ENCODE data around the gene DPYSL4.

Gene DPYSL4

GRCh38 chr10:132206377-132206745 is 19.6 kb downstream of the DPYSL4 start:
- DNase-seq (ENCODE audit: extremely low read depth, low read depth) = no peak
- TF ChIP-seq CTCF (IDR thresholded peaks at IDR 0.05; ENCODE audit: low read depth, low read length, missing control alignments) = no peak
- H3K4me3 ChIP-seq (replicated peaks; ENCODE audit: low read depth, low read length) = no peak overlapping the region

DNA sequence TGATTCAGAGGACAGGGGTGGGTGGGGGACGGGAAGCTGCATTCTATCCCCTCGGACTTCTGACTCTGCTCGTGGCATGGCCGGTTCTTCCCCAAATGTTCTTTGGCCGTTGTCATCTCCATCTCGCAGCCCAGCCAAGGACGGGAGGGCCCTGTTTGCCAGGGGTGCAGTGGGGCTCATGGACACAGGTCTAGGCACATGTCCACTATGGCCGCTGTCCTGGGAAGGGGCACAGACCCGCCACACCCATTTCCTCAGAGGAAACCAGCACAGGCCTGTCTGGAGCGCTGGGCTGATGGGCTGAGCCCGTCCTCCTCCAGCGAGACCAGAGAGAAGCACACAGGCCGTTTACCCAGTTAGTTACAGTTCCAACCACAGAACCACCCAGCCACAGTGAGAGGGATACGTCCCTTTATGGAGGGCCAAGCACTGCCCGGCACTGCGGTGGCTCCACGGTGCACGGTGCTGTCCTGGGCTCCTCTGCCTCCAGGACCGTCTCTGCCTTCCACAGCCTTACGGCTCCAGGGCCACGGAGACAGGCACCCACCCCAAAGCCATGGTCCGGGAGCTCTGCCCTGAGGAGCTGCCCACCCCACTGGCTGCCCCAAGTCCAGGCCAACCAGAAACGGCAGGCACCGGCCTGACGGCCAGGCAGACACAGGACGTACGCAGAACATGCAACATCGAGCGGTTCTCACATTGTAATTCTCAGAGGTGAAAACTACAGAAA is 20.2 kb downstream of the DPYSL4 start:
- no peak for DNase-seq (ENCODE audit: extremely low read depth, low read depth)
- no peak overlapping the region for H3K4me3 ChIP-seq (replicated peaks; ENCODE audit: low read depth, low read length)
- TF ChIP-seq CTCF (IDR thresholded peaks at IDR 0.05; ENCODE audit: low read depth, low read length, missing control alignments) = no peak

- DNase-seq (ENCODE audit: extremely low read depth, low read depth) = no peak
- no peak for TF ChIP-seq CTCF (IDR thresholded peaks at IDR 0.05; ENCODE audit: low read depth, low read length, missing control alignments)
Measured at GRCh38 chr10:132207536-132208461, 21.1 kb downstream of the DPYSL4 start.

GRCh38 chr10:132208462-132209050 is 21.8 kb downstream of the DPYSL4 start:
- TF ChIP-seq CTCF (IDR thresholded peaks at IDR 0.05; ENCODE audit: low read depth, low read length, missing control alignments) = no peak
- H3K4me3 ChIP-seq (replicated peaks; ENCODE audit: low read depth, low read length) = no peak overlapping the region

More at GRCh38 chr10:132207536-132208461, 21.1 kb downstream of the DPYSL4 start:
- H3K4me3 ChIP-seq (replicated peaks; ENCODE audit: low read depth, low read length) = no peak overlapping the region

DNA sequence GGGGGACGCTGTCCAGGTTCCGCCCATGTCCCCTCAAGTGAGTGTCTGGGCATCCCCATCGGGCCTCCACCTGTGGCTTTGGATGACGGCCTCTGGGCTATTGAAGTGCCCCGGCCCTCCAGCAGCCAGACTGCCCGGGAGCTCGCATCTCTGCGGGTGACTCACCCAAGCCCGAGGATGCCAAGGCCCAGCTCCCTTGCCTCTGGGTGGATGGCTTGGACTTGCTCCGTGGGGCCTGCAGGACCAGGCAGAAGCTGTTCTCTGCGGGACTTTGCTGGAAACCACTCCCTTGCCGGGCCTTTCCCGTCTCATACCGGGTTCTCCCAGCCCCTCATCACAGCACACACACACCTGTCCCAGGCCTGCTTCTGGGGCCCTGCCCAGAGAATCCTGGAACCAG is 22.4 kb downstream of the DPYSL4 start:
- no peak overlapping the region for H3K4me3 ChIP-seq (replicated peaks; ENCODE audit: low read depth, low read length)
- no peak for DNase-seq (ENCODE audit: extremely low read depth, low read depth)
- TF ChIP-seq CTCF (IDR thresholded peaks at IDR 0.05; ENCODE audit: low read depth, low read length, missing control alignments) = no peak

More at GRCh38 chr10:132208462-132209050, 21.8 kb downstream of the DPYSL4 start:
- no peak for DNase-seq (ENCODE audit: extremely low read depth, low read depth)

DNA sequence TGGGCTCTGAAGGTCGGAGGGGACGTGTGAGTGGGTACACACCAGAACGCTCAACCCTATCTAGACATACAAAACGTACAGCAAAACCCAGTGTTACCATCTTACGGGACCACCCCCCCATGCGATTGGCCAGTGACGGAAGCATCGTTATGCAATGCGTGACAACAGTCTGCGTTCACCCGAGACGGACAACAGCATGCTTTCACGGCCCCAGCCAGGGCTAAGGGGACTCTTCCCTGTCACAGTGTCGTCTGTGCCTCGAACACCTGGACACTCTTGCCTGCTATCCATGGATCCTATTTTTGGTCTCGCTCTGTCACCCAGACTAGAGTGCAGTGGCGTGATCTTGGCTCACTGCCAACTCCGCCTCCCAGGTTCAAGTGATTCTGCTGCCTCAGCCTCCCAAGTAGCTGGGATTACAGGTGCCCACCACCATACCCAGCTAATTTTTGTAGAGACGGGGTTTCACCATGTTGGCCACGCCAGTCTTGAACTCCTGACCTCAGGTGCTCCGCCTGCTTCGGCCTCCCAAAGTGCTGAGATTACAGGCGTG is 23.3 kb downstream of the DPYSL4 start:
- no peak overlapping the region for H3K4me3 ChIP-seq (replicated peaks; ENCODE audit: low read depth, low read length)
- no peak for TF ChIP-seq CTCF (IDR thresholded peaks at IDR 0.05; ENCODE audit: low read depth, low read length, missing control alignments)
- no peak for DNase-seq (ENCODE audit: extremely low read depth, low read depth)

All from HFF-Myc (cell line).